ENCODE data around the gene SULT6B1.
A peak's percentile ranks its signal among the peaks of the same experiment; 100 is the strongest.
"Not testable (repeated sequence)": the region's sequence is repeated elsewhere in the genome, so short reads cannot be mapped to it uniquely, and the experiment has no call there.

SULT6B1 gene

GRCh38 chr2:37195862-37196319 is 7.4 kb upstream of the SULT6B1 start:
- not testable (repeated sequence) for DNase-seq

GRCh38 chr2:37192551-37192950 is 4.1 kb upstream of the SULT6B1 start:
- DNase-seq, result no peak

- DNase-seq, result no peak
Measured at GRCh38 chr2:37191747-37192146, 3.3 kb upstream of the SULT6B1 start.

GRCh38 chr2:37191253-37191652 is 2.8 kb upstream of the SULT6B1 start:
- no peak for DNase-seq

GRCh38 chr2:37190290-37190689 is 1.8 kb upstream of the SULT6B1 start:
- DNase-seq, result no peak

- no peak for DNase-seq
Measured at GRCh38 chr2:37189452-37190153, 1.1 kb upstream of the SULT6B1 start.

- no peak for DNase-seq
Measured at GRCh38 chr2:37181726-37182684, 6.5 kb downstream of the SULT6B1 start.

- DNase-seq, result no peak
Measured at GRCh38 chr2:37180640-37181039, 7.8 kb downstream of the SULT6B1 start.

- DNase-seq, result no peak
Measured at GRCh38 chr2:37180006-37180639, 8.3 kb downstream of the SULT6B1 start.

GRCh38 chr2:37173741-37174140 is 14.7 kb downstream of the SULT6B1 start:
- DNase-seq, result no peak

- no peak for DNase-seq
Measured at GRCh38 chr2:37171624-37171950, 16.9 kb downstream of the SULT6B1 start.

GRCh38 chr2:37168217-37168981 is 20.1 kb downstream of the SULT6B1 start:
- peak; percentile 1 for DNase-seq

GRCh38 chr2:37167636-37168180 is 20.8 kb downstream of the SULT6B1 start:
- no peak for DNase-seq

- no peak for DNase-seq
Measured at GRCh38 chr2:37164757-37165156, 23.7 kb downstream of the SULT6B1 start.

- DNase-seq, result peak; percentile 67
Measured at GRCh38 chr2:37156857-37157714, 31.4 kb downstream of the SULT6B1 start, which contains the start of gene EIF2AK2. Gene EIF2AK2, minus strand, starts transcription at chr2:37156980. Its CDS starts 9,174 bp downstream, at chr2:37147806.

GRCh38 chr2:37156071-37156856 is 32.2 kb downstream of the SULT6B1 start:
- peak; percentile 36 for DNase-seq

GRCh38 chr2:37154785-37155184 is 33.7 kb downstream of the SULT6B1 start:
- no peak for DNase-seq

- DNase-seq, result no peak
Measured at GRCh38 chr2:37153224-37153623, 35.2 kb downstream of the SULT6B1 start.

GRCh38 chr2:37149626-37150322 is 38.7 kb downstream of the SULT6B1 start:
- DNase-seq, result no peak

GRCh38 chr2:37148325-37148724 is 40.1 kb downstream of the SULT6B1 start:
- no peak for DNase-seq

Measured in NCI-H2171 (cell line).